ENCODE results near the gene KRT86.

- TF ChIP-seq EZH2 (IDR thresholded peaks at IDR 0.05; ENCODE audit: insufficient read depth, poor library complexity, severe bottlenecking) (no peak), EZH2phosphoT487 (IDR thresholded peaks at IDR 0.05; ENCODE audit: insufficient read depth, low read depth) (no peak)
Observed at GRCh38 chr12:52225752-52226151, 48.7 kb upstream of the KRT86 start.
